ENCODE measurements around the gene MAGOH. TPM values are rescaled to one million over a fixed set of nuclear protein-coding genes. Genes with fewer than 3 reads are reported as not detected.

MAGOH gene
- total and polyA plus RNA-seq, 9 of the 15 experiments (the other 6 are each of a cell fraction or from before 2014, with no cell fraction given) = 102 to 342 (median 135) TPM

DNA sequence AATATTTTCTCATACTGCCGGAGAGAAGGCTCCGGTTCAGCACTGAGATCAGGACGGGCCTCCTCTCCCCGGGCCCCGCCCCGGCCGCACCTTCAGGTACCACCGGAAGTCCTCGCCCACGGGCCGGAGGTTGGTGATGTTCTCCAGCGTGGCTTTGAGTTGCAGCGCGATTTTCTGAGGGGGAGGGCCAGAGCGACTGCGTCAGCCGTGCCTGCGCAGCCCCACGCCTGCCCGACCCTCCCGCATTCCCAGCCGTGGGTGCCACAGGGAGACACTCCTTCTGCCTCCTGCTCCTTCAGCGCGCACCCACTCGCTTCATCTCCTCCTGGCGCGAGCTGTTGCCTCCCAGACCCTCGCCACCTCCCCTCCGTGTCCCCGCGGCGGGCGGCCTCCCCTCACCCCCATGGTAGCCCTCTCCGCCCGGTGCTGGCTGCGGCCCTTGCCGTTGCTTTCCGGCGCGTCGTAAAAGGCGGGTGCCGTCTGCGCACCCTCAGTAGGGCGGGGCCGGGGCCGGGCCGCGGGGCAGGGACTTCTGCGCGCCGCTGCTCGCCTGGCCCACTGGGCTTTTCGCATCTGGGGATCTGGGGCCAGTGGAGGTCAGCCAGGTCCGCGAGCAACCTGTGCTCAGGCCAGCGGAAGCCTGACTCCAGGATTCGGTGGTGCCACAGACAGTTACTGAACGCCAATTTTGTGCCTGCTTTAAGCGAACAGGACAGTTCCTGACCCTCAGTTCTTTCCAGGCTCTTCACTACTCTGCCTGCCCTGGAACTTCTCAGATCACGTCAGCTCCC, 18.0 kb downstream of the MAGOH start, which contains the start of gene CZIB (continued):
- TF ChIP-seq HDGF (IDR thresholded peaks at IDR 0.05) = no peak
- no peak for TF ChIP-seq SMAD1 (IDR thresholded peaks at IDR 0.05; ENCODE audit: low read depth, low read length, partially characterized antibody)
- TF ChIP-seq, protein P1, sequence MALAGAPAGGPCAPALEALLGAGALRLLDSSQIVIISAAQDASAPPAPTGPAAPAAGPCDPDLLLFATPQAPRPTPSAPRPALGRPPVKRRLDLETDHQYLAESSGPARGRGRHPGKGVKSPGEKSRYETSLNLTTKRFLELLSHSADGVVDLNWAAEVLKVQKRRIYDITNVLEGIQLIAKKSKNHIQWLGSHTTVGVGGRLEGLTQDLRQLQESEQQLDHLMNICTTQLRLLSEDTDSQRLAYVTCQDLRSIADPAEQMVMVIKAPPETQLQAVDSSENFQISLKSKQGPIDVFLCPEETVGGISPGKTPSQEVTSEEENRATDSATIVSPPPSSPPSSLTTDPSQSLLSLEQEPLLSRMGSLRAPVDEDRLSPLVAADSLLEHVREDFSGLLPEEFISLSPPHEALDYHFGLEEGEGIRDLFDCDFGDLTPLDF (CRISPR knock-in tag; IDR thresholded peaks at IDR 0.05) = peak; percentile 68; the same call in 1 of the 2 replicates
- no peak for TF ChIP-seq NUFIP1 (IDR thresholded peaks at IDR 0.05; ENCODE audit: partially characterized antibody)
- 0 out of 2 replicates have a peak, but pooled peaks have one; percentile 50 for TF ChIP-seq ATF1 (CRISPR knock-in tag; IDR thresholded peaks at IDR 0.05)
- peak; percentile 95 for TF ChIP-seq ATF1 (tag; IDR thresholded peaks at IDR 0.05)
- TF ChIP-seq ZNF583 (CRISPR knock-in tag; IDR thresholded peaks at IDR 0.05) = peak; percentile 47; the same call in 1 of the 2 replicates
- TF ChIP-seq ZKSCAN8 (CRISPR knock-in tag; IDR thresholded peaks at IDR 0.05) = no peak
- TF ChIP-seq, protein P2, sequence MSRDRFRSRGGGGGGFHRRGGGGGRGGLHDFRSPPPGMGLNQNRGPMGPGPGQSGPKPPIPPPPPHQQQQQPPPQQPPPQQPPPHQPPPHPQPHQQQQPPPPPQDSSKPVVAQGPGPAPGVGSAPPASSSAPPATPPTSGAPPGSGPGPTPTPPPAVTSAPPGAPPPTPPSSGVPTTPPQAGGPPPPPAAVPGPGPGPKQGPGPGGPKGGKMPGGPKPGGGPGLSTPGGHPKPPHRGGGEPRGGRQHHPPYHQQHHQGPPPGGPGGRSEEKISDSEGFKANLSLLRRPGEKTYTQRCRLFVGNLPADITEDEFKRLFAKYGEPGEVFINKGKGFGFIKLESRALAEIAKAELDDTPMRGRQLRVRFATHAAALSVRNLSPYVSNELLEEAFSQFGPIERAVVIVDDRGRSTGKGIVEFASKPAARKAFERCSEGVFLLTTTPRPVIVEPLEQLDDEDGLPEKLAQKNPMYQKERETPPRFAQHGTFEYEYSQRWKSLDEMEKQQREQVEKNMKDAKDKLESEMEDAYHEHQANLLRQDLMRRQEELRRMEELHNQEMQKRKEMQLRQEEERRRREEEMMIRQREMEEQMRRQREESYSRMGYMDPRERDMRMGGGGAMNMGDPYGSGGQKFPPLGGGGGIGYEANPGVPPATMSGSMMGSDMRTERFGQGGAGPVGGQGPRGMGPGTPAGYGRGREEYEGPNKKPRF (IDR thresholded peaks at IDR 0.05; ENCODE audit: low read depth, low read length) = no peak
- peak; percentile 60; the same call in 1 of the 2 replicates for TF ChIP-seq ARID1B (IDR thresholded peaks at IDR 0.05)
- no peak for TF ChIP-seq ETV6 (IDR thresholded peaks at IDR 0.05; ENCODE audit: borderline replicate concordance in 1 of 2, low read depth in 2 of 2, low read length in 1 of 2)
- 0 out of 2 replicates have a peak, but pooled peaks have one; percentile 13 for TF ChIP-seq ETV6 (CRISPR knock-in tag; IDR thresholded peaks at IDR 0.05; ENCODE audit: borderline replicate concordance)
- no peak for TF ChIP-seq SREBF1 (IDR thresholded peaks at IDR 0.05; ENCODE audit: borderline replicate concordance, low read depth, low read length)
- no peak for TF ChIP-seq ZNF41 (CRISPR knock-in tag; conservative IDR thresholded peaks at IDR 0.05)
- TF ChIP-seq, protein P3, sequence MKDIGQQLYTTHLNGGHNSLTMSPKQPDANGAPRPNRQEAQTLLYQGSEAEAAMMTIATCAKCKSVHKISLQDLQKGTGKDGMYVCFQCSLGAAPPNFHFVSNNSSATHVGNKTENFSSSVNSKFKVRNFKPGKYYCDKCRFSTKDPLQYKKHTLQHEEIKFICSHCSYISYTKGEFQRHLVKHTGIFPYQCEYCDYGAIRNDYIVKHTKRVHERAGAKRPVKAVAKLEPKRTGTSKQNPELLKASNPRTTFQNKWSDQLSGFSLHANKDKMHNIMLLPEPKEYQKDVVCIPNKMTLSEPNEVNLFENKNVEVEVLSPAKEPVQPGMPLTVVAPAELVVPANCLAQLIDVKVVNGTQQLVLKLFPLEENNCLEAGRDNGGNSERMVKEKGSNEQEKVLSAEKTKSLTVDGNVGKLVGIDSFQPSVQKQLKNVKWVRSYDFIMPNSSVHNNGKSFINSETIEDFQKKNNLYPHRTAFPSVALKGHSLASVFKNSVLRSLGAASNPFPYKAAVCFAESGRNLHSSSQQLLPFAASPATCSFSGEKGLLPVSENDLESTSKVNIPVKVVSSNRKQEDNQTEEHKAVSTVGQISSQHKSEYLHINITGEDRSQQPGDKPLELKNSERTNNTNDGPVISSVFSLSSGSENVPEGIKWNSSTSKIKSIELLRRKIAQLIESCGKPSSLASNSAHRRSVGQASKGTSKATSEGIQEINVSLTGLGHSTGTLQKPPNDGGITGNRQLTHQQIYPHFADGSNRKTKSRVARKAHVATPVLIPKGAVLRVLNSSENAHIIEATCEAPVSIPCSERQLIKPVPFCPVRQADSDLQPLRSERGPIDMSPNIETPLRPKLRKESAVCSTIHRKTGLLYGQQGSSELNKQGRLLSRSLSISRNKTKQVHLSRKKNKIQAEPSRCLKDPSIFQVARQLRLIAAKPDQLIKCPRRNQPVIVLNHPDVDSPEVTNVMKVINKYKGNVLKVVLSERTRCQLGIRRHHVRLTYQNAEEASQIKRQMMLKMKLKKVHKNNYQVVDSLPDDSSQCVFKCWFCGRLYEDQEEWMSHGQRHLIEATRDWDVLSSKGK (CRISPR knock-in tag; IDR thresholded peaks at IDR 0.05) = no peak
- TF ChIP-seq, protein P4, sequence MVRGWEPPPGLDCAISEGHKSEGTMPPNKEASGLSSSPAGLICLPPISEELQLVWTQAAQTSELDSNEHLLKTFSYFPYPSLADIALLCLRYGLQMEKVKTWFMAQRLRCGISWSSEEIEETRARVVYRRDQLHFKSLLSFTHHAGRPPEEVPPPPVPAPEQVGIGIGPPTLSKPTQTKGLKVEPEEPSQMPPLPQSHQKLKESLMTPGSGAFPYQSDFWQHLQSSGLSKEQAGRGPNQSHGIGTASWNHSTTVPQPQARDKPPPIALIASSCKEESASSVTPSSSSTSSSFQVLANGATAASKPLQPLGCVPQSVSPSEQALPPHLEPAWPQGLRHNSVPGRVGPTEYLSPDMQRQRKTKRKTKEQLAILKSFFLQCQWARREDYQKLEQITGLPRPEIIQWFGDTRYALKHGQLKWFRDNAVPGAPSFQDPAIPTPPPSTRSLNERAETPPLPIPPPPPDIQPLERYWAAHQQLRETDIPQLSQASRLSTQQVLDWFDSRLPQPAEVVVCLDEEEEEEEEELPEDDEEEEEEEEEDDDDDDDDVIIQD (CRISPR knock-in tag; IDR thresholded peaks at IDR 0.05) = 0 out of 2 replicates have a peak, but pooled peaks have one; percentile 45
- TF ChIP-seq TSC22D4 (tag; IDR thresholded peaks at IDR 0.05) = no peak
- no peak for TF ChIP-seq IFI16 (CRISPR knock-in tag; IDR thresholded peaks at IDR 0.05)
- no peak for TF ChIP-seq ZNF184 (CRISPR knock-in tag; IDR thresholded peaks at IDR 0.05)

Measured in K562 (cell line).